ENCODE measurements around the gene FAAH.

The FAAH gene

GRCh38 chr1:46459315-46459714 is 65.2 kb downstream of the FAAH start:
- no peak overlapping the region for H3K4me3 Mint-ChIP-seq
- H3K36me3 Mint-ChIP-seq (ENCODE audit: low read depth), result no peaks in the 10 kb centered on the region
- H3K4me1 Mint-ChIP-seq (ENCODE audit: low read depth), result no peaks in the 10 kb centered on the region
- H3K27me3 Mint-ChIP-seq, result peaks cover 30% of the 10 kb centered on the region
- no peak overlapping the region for H3K27ac Mint-ChIP-seq
- no peak for DNase-seq
- no peaks in the 10 kb centered on the region for H3K9me3 Mint-ChIP-seq

GRCh38 chr1:46461017-46461808 is 67.1 kb downstream of the FAAH start:
- H3K27me3 Mint-ChIP-seq, result peaks cover 35% of the 10 kb centered on the region
- no peaks in the 10 kb centered on the region for H3K9me3 Mint-ChIP-seq
- no peak for DNase-seq
- H3K27ac Mint-ChIP-seq, result no peak overlapping the region
- no peaks in the 10 kb centered on the region for H3K36me3 Mint-ChIP-seq (ENCODE audit: low read depth)
- no peak overlapping the region for H3K4me3 Mint-ChIP-seq
- peaks cover 5% of the 10 kb centered on the region for H3K4me1 Mint-ChIP-seq (ENCODE audit: low read depth)

GRCh38 chr1:46461809-46462448 is 67.8 kb downstream of the FAAH start:
- no peaks in the 10 kb centered on the region for H3K9me3 Mint-ChIP-seq
- no peak for DNase-seq
- H3K27me3 Mint-ChIP-seq, result peaks cover 38% of the 10 kb centered on the region

More at GRCh38 chr1:46461809-46462448, 67.8 kb downstream of the FAAH start:
- Mint-ChIP-seq H3K36me3 (ENCODE audit: low read depth) (no peaks in the 10 kb centered on the region), H3K4me1 (ENCODE audit: low read depth) (peaks cover 7% of the 10 kb centered on the region), H3K27ac (no peak overlapping the region), H3K4me3 (no peak overlapping the region)

All from activated T-cell treated with anti-CD3 and anti-CD28 coated beads, Interleukin-2, amount 50 U/mL, for 24 hours (primary cell).